ENCODE data around the gene EIF4B. TPM values are rescaled to one million over a fixed set of nuclear protein-coding genes. Genes with fewer than 3 reads are reported as not detected.

The EIF4B gene
- total and polyA plus RNA-seq, 9 of the 15 experiments (the other 6 are each of a cell fraction or from before 2014, with no cell fraction given), result 138 to 669 (median 552) TPM

DNA sequence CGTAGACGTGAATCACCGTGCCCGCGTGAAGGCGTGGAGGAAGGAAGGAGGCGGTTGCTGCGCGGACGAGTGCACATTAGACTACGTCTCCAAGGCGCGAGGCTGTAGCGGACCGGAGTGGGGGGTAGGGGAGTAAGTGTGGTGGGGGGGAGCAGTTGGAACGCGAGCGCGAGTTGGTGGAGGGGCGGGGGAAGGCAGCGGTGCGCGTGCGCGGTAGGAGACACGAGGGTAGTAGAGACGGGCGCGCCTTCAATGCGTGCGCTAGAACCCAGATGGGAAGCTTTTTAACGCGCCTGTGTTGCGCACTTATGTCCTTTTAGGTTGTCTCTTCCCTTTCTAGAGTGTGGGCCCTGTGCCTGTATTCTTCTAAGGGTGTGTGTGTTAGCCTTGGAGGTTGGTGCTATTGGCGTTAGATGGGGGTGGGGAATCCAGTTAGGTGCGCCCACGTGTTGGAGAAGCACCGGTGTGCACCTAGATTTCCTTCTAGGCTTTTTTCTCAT, 604 bp downstream of the EIF4B start (continued):
- TF ChIP-seq ARID4B (CRISPR knock-in tag; IDR thresholded peaks at IDR 0.05) (peak; percentile 66), BRD9 (IDR thresholded peaks at IDR 0.05; ENCODE audit: low read depth, partially characterized antibody) (peak; percentile 31), SPI1 (IDR thresholded peaks at IDR 0.05; ENCODE audit: borderline replicate concordance, low read depth, low read length) (no peak), CBX5 (IDR thresholded peaks at IDR 0.05; ENCODE audit: borderline replicate concordance, low read depth) (no peak), U2AF2 (optimal IDR thresholded peaks at IDR 0.05; ENCODE audit: low read depth, low read length) (no peak), CBX1 (IDR thresholded peaks at IDR 0.05; ENCODE audit: low read depth) (no peak), TAL1 (IDR thresholded peaks at IDR 0.05) (no peak), FOXK1 (CRISPR knock-in tag; IDR thresholded peaks at IDR 0.05; ENCODE audit: borderline replicate concordance) (no peak), TAF9B (IDR thresholded peaks at IDR 0.05; ENCODE audit: partially characterized antibody) (no peak), KDM2B (CRISPR knock-in tag; IDR thresholded peaks at IDR 0.05) (peak; percentile 86; the same call in 1 of the 2 replicates), ZKSCAN1 (IDR thresholded peaks at IDR 0.05; ENCODE audit: low read depth, low read length) (no peak), RBM22 (IDR thresholded peaks at IDR 0.05; ENCODE audit: low read depth, low read length, poor library complexity, severe bottlenecking) (no peak), PRMT5 (CRISPR knock-in tag; IDR thresholded peaks at IDR 0.05) (no peak)
- TF ChIP-seq, protein P1, sequence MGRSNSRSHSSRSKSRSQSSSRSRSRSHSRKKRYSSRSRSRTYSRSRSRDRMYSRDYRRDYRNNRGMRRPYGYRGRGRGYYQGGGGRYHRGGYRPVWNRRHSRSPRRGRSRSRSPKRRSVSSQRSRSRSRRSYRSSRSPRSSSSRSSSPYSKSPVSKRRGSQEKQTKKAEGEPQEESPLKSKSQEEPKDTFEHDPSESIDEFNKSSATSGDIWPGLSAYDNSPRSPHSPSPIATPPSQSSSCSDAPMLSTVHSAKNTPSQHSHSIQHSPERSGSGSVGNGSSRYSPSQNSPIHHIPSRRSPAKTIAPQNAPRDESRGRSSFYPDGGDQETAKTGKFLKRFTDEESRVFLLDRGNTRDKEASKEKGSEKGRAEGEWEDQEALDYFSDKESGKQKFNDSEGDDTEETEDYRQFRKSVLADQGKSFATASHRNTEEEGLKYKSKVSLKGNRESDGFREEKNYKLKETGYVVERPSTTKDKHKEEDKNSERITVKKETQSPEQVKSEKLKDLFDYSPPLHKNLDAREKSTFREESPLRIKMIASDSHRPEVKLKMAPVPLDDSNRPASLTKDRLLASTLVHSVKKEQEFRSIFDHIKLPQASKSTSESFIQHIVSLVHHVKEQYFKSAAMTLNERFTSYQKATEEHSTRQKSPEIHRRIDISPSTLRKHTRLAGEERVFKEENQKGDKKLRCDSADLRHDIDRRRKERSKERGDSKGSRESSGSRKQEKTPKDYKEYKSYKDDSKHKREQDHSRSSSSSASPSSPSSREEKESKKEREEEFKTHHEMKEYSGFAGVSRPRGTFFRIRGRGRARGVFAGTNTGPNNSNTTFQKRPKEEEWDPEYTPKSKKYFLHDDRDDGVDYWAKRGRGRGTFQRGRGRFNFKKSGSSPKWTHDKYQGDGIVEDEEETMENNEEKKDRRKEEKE (IDR thresholded peaks at IDR 0.05; ENCODE audit: borderline replicate concordance in 1 of 2, control insufficient read depth in 1 of 2, low read depth in 2 of 2, low read length in 1 of 2), result no peak
- TF ChIP-seq, protein P2, sequence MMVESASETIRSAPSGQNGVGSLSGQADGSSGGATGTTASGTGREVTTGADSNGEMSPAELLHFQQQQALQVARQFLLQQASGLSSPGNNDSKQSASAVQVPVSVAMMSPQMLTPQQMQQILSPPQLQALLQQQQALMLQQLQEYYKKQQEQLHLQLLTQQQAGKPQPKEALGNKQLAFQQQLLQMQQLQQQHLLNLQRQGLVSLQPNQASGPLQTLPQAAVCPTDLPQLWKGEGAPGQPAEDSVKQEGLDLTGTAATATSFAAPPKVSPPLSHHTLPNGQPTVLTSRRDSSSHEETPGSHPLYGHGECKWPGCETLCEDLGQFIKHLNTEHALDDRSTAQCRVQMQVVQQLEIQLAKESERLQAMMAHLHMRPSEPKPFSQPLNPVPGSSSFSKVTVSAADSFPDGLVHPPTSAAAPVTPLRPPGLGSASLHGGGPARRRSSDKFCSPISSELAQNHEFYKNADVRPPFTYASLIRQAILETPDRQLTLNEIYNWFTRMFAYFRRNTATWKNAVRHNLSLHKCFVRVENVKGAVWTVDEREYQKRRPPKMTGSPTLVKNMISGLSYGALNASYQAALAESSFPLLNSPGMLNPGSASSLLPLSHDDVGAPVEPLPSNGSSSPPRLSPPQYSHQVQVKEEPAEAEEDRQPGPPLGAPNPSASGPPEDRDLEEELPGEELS (CRISPR knock-in tag; IDR thresholded peaks at IDR 0.05; ENCODE audit: borderline replicate concordance), result 0 out of 2 replicates have a peak, but pooled peaks have one; percentile 54
- TF ChIP-seq, protein P3, sequence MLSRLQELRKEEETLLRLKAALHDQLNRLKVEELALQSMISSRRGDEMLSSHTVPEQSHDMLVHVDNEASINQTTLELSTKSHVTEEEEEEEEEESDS (CRISPR knock-in tag; IDR thresholded peaks at IDR 0.05), result no peak
